GM06990 (cell line): Measurements from ENCODE around the gene FBXO24.

Experiments
- DNase-seq: peaks from one replicate; pipeline ENCODE4 v3.0.0-alpha.2; 2011; ENCODE audit not compliant: insufficient read length; ENCODE audit errors: extremely low read depth
- H3K27me3 ChIP-seq: replicated peaks from 2 replicates; pipeline ENCODE4 v1.6.0; 2011; ENCODE audit warnings: low read length; ENCODE audit not compliant: control insufficient read depth, insufficient read depth
- H3K36me3 ChIP-seq: 2 replicates; pipeline ENCODE4 v1.5.1; 2011; ENCODE audit warnings: low read length; ENCODE audit not compliant: control insufficient read depth, insufficient read depth
- H3K4me3 ChIP-seq: replicated peaks from 2 replicates; pipeline ENCODE4 v1.5.1; 2011; ENCODE audit warnings: low read depth, mild to moderate bottlenecking, control low read depth, low read length
- CTCF ChIP-seq: IDR thresholded peaks from 2 replicates; pipeline ENCODE4 v1.5.1; 2011; ENCODE audit warnings: low read length, control low read depth, mild to moderate bottlenecking, inconsistent platforms; ENCODE audit not compliant: insufficient read depth, poor library complexity, severe bottlenecking

FBXO24 gene

GRCh38 chr7:100614308-100614861 lies 28.3 kb downstream of the FBXO24 start:
- TF ChIP-seq CTCF = no peak
- no peak for DNase-seq
- no peak overlapping the region for H3K4me3 ChIP-seq

GRCh38 chr7:100620239-100620638 lies 34.1 kb downstream of the FBXO24 start:
- H3K36me3 ChIP-seq = no peaks in the 10 kb centered on the region
- H3K4me3 ChIP-seq = no peak overlapping the region
- no peak for DNase-seq
- TF ChIP-seq CTCF = no peak
- H3K27me3 ChIP-seq = no peaks in the 10 kb centered on the region

More at GRCh38 chr7:100614308-100614861, 28.3 kb downstream of the FBXO24 start:
- no peaks in the 10 kb centered on the region for H3K27me3 ChIP-seq
- no peaks in the 10 kb centered on the region for H3K36me3 ChIP-seq

GRCh38 chr7:100620804-100621203 lies 34.7 kb downstream of the FBXO24 start:
- TF ChIP-seq CTCF = no peak
- no peak overlapping the region for H3K4me3 ChIP-seq
- H3K27me3 ChIP-seq = no peaks in the 10 kb centered on the region
- DNase-seq = no peak
- no peaks in the 10 kb centered on the region for H3K36me3 ChIP-seq

GRCh38 chr7:100621554-100621953 lies 35.4 kb downstream of the FBXO24 start:
- TF ChIP-seq CTCF = no peak
- Histone ChIP-seq H3K36me3 (no peaks in the 10 kb centered on the region), H3K27me3 (no peaks in the 10 kb centered on the region), H3K4me3 (no peak overlapping the region)
- no peak for DNase-seq

- no peak for TF ChIP-seq CTCF
- no peaks in the 10 kb centered on the region for H3K36me3 ChIP-seq
- H3K27me3 ChIP-seq = no peaks in the 10 kb centered on the region
- H3K4me3 ChIP-seq = no peak overlapping the region
- DNase-seq = no peak
Observed at GRCh38 chr7:100623951-100624824, 38.1 kb downstream of the FBXO24 start.
